Mesothelial cell of epicardium (in vitro differentiated cells): Measurements from ENCODE around the gene DGCR2. TPM values are rescaled to one million over a fixed set of nuclear protein-coding genes. Genes with fewer than 3 reads are reported as not detected.

Experiments
- DNase-seq, 2 experiments: peaks; one replicate each; pipeline ENCODE4 v3.0.0; 2021; ENCODE audit warnings: low spot score in 2 of 2; ENCODE audit not compliant: unreplicated experiment in 2 of 2
- H3K27ac Mint-ChIP-seq: 2 replicates; pipeline ENCODE4 v1.8.0; 2021; ENCODE audit warnings: mixed read lengths
- H3K27me3 Mint-ChIP-seq: 2 replicates; pipeline ENCODE4 v1.8.0; 2021; ENCODE audit warnings: low read depth, mixed read lengths
- H3K36me3 Mint-ChIP-seq: 2 replicates; pipeline ENCODE4 v1.8.0; 2021; ENCODE audit warnings: mixed read lengths
- H3K4me1 Mint-ChIP-seq: 2 replicates; pipeline ENCODE4 v1.8.0; 2021; ENCODE audit warnings: mixed read lengths
- H3K4me3 Mint-ChIP-seq: 2 replicates; pipeline ENCODE4 v1.8.0; 2021; ENCODE audit warnings: mild to moderate bottlenecking, moderate library complexity, mixed read lengths
- H3K9me3 Mint-ChIP-seq: 2 replicates; pipeline ENCODE4 v1.8.0; 2021; ENCODE audit warnings: mixed read lengths
- total RNA-seq: library from RNA; stranded (reverse); gene quantifications from 3 replicates; pipeline ENCODE4 v1.2.1, GENCODE V29; 2021
- TF ChIP-seq, protein P1 (sequence below): fragments of 200-600 bp; sonication (generic); IDR thresholded peaks from one replicate; pipeline ENCODE4 v1.5.0; 2021; ENCODE audit warnings: antibody characterized with exemption; ENCODE audit not compliant: unreplicated experiment

DGCR2 gene, protein sequence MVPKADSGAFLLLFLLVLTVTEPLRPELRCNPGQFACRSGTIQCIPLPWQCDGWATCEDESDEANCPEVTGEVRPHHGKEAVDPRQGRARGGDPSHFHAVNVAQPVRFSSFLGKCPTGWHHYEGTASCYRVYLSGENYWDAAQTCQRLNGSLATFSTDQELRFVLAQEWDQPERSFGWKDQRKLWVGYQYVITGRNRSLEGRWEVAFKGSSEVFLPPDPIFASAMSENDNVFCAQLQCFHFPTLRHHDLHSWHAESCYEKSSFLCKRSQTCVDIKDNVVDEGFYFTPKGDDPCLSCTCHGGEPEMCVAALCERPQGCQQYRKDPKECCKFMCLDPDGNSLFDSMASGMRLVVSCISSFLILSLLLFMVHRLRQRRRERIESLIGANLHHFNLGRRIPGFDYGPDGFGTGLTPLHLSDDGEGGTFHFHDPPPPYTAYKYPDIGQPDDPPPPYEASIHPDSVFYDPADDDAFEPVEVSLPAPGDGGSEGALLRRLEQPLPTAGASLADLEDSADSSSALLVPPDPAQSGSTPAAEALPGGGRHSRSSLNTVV
- 77.3 to 78.9 TPM (median 78.3 TPM) in 3 replicates for total RNA-seq

DNA sequence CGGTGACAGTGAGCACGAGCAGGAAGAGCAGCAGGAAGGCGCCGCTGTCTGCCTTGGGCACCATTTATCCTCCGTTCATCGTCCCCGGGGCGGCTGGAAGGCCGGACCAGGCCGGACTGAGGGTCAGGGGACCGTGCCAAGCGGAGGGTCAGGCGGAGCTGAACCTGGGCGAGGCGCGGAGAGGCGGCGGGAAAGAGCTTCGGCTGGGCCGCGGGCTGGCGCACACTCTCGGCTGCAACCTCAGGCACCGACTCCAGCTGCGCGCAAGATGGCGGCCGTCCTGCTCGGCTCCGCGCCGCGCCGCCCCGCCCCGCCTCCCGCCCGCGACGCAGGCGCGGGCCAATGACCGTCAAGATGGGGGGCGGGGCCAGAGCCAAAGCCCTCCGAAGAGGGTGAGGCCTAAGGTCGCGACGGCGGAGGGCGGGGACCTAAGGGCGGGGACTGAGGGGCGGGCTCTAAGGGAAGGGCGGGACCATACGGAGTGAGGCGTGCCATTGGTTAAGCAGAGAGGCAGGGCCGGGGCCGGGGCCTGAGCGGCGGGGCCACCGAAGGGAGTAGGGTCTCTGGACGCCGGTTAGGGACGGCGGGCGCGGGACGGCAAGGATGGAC lies at the start of gene DGCR2:
Gene DGCR2, minus strand, starts transcription at position 270 of the 609 bp plus-strand sequence. Its CDS starts 206 bp downstream, at position 64.
- no peaks in the 10 kb centered on the region for H3K36me3 Mint-ChIP-seq
- peak; percentile 95 for DNase-seq
- no peaks in the 10 kb centered on the region for H3K9me3 Mint-ChIP-seq
- H3K4me3 Mint-ChIP-seq = peak within 1 kb of the TSS; percentile 85
- H3K27ac Mint-ChIP-seq = peak within 1 kb of the TSS; percentile 97
- no peaks in the 10 kb centered on the region for H3K27me3 Mint-ChIP-seq
- H3K4me1 Mint-ChIP-seq = peaks cover 24% of the 10 kb centered on the region
- TF ChIP-seq, protein P1, sequence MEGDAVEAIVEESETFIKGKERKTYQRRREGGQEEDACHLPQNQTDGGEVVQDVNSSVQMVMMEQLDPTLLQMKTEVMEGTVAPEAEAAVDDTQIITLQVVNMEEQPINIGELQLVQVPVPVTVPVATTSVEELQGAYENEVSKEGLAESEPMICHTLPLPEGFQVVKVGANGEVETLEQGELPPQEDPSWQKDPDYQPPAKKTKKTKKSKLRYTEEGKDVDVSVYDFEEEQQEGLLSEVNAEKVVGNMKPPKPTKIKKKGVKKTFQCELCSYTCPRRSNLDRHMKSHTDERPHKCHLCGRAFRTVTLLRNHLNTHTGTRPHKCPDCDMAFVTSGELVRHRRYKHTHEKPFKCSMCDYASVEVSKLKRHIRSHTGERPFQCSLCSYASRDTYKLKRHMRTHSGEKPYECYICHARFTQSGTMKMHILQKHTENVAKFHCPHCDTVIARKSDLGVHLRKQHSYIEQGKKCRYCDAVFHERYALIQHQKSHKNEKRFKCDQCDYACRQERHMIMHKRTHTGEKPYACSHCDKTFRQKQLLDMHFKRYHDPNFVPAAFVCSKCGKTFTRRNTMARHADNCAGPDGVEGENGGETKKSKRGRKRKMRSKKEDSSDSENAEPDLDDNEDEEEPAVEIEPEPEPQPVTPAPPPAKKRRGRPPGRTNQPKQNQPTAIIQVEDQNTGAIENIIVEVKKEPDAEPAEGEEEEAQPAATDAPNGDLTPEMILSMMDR = no peak

DNA sequence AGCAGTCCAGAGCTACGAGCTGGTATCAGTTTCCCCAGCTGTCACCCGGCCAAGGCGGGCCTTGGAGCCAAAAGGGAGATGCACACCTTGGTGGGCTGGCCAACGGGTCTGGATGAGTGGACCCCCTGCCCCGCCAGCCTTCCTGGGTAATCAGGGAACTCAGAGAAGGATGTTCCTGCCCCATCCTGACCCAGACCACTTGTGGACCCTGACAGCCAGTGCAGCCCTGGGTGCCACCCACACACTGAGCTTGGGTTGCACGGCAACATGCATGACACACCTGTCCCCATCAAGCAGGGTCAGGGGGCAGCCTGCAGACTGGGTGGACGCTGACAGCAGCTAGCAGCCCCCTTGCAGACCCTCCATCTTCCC lies 47.7 kb upstream of the DGCR2 start:
- Mint-ChIP-seq H3K9me3 (no peaks in the 10 kb centered on the region), H3K27me3 (peaks cover 54% of the 10 kb centered on the region), H3K4me3 (peak overlapping the region; percentile 94), H3K36me3 (no peaks in the 10 kb centered on the region), H3K27ac (no peak overlapping the region), H3K4me1 (peaks cover 31% of the 10 kb centered on the region)
- TF ChIP-seq, protein P1 = no peak
- peak in 1 of 2 experiments; percentile 10 for DNase-seq

DNA sequence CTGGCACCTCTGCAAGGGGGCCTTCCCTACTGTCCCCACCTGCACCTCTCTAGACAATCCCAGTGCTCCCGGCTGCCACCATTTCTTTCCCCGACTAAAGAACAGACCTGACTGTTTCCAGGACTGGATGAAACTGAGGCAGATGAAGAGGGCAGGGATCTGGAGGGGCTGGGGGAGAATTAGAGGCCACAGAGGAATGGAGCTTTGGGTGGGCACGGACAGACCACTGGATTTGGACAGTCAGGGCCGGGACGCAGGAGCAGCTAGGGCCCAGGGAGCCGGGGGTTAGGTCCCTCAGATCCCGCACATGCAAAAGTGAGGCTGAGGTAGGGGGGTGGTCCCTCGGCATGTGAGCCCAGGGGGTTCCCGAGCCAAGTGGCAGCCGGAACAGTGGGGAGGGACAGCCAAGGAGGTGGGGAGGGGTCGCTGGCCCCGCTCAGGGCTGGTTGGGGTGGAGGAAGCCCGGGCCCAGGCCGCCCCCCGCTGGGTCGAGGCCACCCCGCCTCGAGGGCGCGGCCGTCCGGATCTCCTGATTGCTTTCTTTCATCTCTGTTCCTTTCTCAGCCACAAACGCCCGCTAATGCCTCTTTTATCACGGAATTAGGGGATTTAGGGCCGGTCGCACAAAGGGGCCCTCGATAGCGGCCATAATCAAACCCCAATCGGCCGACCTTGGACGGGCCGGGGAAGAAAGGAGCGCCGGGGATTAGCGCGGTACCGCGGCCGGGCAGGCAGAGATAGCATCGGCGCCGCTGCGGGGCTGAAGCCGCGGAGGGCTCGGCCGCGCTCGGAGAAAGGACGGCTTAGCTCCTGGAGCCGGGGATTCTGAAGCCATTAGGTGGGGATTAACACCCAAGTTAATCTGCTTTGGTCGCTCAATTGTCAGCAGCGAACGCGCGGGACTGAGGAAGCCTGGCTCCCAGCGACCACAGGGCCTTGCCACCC lies 47.1 kb upstream of the DGCR2 start:
- DNase-seq = peak in 1 of 2 experiments; percentile 12
- TF ChIP-seq, protein P1 = no peak
- peak overlapping the region; percentile 49 for H3K4me3 Mint-ChIP-seq
- no peak overlapping the region for H3K27ac Mint-ChIP-seq
- H3K27me3 Mint-ChIP-seq = peaks cover 60% of the 10 kb centered on the region
- H3K36me3 Mint-ChIP-seq = no peaks in the 10 kb centered on the region
- peaks cover 31% of the 10 kb centered on the region for H3K4me1 Mint-ChIP-seq
- no peaks in the 10 kb centered on the region for H3K9me3 Mint-ChIP-seq

DNA sequence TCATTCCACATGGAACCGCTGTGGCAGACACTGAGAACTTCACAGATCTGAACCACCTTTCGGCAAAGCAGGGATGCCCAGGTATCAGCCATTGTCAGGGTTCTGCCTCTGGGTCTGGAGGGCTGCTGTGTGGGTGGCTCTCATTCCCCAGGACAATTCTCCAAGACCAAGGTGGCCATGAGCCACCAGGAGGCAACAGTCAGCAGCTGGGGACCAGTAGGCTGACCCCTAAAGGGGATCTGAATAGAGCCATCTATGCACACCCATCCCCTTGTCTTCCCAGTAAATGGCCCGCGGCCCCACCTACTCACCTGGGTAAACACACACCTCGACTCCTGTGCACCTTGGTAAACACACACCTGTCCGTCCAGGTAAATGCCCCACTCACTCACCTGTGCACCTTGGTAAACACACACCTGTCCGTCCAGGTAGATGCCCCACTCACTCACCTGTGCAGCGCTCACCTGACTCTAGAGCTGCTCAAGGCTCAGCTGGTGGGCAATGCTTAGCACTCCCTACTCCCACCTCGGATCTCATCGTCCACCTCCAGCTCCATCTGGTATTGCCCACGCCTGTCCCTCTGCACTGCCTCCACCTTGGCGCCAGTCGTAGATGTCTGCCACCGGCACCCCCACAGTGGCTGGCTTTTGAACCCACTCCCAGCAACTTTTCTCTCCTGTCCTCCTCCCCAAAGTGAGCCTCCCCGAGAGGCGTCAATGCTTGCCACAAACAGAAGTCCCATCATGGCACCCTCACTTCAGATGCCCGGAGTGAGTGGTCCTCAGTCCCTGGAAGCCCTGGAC lies 46.1 kb upstream of the DGCR2 start:
- Mint-ChIP-seq H3K4me1 (peaks cover 27% of the 10 kb centered on the region), H3K4me3 (no peak overlapping the region), H3K27me3 (peaks cover 62% of the 10 kb centered on the region), H3K9me3 (no peaks in the 10 kb centered on the region), H3K36me3 (no peaks in the 10 kb centered on the region), H3K27ac (no peak overlapping the region)
- TF ChIP-seq, protein P1 = no peak
- DNase-seq = no peak
